ENCODE data around the gene FKBP2. TPM values are rescaled to one million over a fixed set of nuclear protein-coding genes. Genes with fewer than 3 reads are reported as not detected.

The FKBP2 gene
- total RNA-seq, 1 donor from 2014 or later: 48.2 TPM

DNA sequence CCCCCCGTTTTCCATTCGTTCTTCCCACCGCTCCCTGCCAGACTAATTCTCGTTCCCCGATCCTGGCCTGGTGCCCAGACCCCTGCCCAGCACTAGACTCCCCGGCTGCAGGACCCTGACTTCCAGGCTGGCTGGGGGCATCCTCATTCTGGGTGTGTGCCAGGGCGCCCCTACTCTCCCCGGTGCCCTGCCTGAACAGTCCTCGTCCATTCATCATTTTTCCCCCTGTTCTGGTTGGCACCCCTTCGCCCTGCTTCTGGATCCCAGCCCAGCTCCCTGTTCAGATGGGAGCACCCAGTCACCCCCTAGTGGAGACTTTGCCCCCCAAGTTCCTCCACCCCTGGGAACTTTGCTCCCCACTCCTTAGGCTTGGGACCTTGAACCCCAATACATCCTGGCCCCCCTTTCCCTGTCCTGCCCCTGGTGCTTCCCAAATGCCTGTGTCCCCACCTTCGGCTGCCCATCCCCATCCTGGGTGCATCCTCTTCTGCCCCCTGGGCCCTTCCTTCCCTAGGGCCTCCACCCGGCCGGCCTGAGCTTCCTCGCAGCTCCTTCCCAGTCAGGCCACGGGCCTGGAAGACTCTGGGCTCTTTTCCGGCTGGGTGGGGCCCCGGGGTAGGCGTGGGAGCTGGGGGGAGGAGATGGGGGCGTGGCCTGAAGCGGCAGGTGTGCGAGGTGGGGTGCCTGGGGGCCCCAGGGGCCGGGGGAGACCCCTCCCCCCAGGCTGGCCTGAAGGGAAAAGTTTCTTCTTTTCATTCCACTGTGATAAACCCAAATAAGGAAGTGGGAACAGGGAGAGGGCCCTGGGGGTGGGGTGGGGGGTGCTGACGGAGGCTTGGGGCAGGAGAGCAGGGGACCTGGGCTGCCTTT lies 11.3 kb downstream of the FKBP2 start:
- no peaks in the 10 kb centered on the region for H3K27me3 ChIP-seq (ENCODE audit: low read depth)
- peaks cover 31% of the 10 kb centered on the region for H3K36me3 ChIP-seq
- H3K9me3 ChIP-seq: no peaks in the 10 kb centered on the region
- TF ChIP-seq, protein P1, sequence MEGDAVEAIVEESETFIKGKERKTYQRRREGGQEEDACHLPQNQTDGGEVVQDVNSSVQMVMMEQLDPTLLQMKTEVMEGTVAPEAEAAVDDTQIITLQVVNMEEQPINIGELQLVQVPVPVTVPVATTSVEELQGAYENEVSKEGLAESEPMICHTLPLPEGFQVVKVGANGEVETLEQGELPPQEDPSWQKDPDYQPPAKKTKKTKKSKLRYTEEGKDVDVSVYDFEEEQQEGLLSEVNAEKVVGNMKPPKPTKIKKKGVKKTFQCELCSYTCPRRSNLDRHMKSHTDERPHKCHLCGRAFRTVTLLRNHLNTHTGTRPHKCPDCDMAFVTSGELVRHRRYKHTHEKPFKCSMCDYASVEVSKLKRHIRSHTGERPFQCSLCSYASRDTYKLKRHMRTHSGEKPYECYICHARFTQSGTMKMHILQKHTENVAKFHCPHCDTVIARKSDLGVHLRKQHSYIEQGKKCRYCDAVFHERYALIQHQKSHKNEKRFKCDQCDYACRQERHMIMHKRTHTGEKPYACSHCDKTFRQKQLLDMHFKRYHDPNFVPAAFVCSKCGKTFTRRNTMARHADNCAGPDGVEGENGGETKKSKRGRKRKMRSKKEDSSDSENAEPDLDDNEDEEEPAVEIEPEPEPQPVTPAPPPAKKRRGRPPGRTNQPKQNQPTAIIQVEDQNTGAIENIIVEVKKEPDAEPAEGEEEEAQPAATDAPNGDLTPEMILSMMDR (IDR thresholded peaks at IDR 0.05): no peak
- peak; percentile 76 for DNase-seq
- ATAC-seq: peak; percentile 29 to 69
- H3K27ac ChIP-seq: peak overlapping the region; percentile 77
- H3K4me3 ChIP-seq: peak overlapping the region; percentile 91
- intact Hi-C loops (cut with DNase I): no loop called here
- peaks cover 33% of the 10 kb centered on the region for H3K4me1 ChIP-seq

DNA sequence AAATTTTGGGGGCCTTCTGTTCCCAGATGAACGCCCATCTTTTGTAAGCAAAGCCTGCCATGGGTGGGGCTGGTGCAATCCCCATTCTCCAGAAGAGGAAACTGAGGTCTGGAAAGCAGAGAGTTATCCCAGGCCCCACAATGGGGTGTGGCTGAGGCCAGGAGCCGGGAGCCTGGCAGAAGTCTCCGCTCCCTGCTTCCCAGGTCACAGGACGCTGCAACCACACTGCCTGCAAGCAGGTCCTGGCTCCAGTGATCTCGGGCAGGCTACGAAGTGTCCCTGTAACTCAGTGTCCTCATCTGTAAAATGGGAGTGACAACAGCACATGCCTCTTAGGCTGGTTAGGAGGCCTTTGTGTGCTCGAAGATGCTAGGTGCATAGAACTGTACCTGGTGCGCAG lies 12.1 kb downstream of the FKBP2 start:
- Histone ChIP-seq H3K4me1 (peaks cover 26% of the 10 kb centered on the region), H3K27me3 (ENCODE audit: low read depth) (no peaks in the 10 kb centered on the region), H3K4me3 (peak overlapping the region; percentile 91), H3K9me3 (no peaks in the 10 kb centered on the region), H3K27ac (peak overlapping the region; percentile 77), H3K36me3 (peaks cover 39% of the 10 kb centered on the region)
- intact Hi-C loops (cut with DNase I): no loop called here
- TF ChIP-seq, protein P1 (IDR thresholded peaks at IDR 0.05): no peak
- ATAC-seq (no peak), DNase-seq (no peak)

DNA sequence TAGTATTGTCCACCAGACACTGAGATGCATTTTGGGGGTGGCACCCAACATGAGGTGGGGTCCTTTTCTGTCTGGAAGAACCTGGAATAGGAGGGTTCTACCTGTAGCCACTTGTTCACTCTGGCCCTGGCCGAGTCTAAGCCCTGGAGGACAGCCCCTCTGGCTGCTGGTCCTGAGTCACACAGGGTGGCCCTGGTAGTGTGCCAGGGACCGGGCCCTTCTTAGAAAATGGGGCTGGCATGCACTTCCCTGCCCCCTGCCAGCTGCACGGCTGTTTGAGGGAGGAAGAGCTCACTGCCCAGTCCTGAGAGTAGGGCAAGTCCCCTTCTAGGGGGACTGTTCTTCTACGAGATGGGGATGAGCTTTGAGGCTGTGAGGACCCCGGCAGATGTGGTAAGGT lies 12.6 kb downstream of the FKBP2 start:
- DNase-seq: no peak
- intact Hi-C loops (cut with DNase I): no loop called here
- H3K36me3 ChIP-seq: peaks cover 43% of the 10 kb centered on the region
- ATAC-seq: no peak
- H3K27ac ChIP-seq: no peak overlapping the region
- H3K4me3 ChIP-seq: no peak overlapping the region
- no peaks in the 10 kb centered on the region for H3K27me3 ChIP-seq (ENCODE audit: low read depth)
- H3K4me1 ChIP-seq: peaks cover 26% of the 10 kb centered on the region
- H3K9me3 ChIP-seq: no peaks in the 10 kb centered on the region
- TF ChIP-seq, protein P1 (IDR thresholded peaks at IDR 0.05): no peak

DNA sequence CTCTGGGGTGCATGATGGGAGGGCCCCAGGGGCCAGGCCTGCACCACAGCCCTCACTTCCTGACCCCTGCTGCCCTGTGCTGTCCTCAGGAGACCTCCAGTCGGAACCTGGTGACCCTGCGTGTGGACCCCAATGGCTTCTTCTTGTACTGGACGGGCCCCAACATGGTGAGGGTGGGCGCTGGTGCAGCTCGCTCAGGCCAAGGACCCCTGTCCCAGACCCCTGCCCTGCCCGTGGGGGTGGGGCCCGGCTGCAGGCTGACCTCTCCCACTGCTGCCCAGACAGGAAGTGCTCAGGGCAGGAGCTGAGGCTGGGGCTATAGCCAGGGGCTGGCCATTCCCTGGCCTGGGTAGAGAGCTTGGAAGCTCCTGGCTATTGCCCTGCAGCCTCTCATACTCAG lies 13.4 kb downstream of the FKBP2 start:
- Histone ChIP-seq H3K36me3 (peaks cover 51% of the 10 kb centered on the region), H3K27ac (no peak overlapping the region), H3K9me3 (no peaks in the 10 kb centered on the region), H3K4me1 (peaks cover 26% of the 10 kb centered on the region), H3K4me3 (no peak overlapping the region), H3K27me3 (ENCODE audit: low read depth) (no peaks in the 10 kb centered on the region)
- TF ChIP-seq, protein P1 (IDR thresholded peaks at IDR 0.05): no peak
- intact Hi-C loops (cut with DNase I): no loop called here
- ATAC-seq (no peak), DNase-seq (no peak)

DNA sequence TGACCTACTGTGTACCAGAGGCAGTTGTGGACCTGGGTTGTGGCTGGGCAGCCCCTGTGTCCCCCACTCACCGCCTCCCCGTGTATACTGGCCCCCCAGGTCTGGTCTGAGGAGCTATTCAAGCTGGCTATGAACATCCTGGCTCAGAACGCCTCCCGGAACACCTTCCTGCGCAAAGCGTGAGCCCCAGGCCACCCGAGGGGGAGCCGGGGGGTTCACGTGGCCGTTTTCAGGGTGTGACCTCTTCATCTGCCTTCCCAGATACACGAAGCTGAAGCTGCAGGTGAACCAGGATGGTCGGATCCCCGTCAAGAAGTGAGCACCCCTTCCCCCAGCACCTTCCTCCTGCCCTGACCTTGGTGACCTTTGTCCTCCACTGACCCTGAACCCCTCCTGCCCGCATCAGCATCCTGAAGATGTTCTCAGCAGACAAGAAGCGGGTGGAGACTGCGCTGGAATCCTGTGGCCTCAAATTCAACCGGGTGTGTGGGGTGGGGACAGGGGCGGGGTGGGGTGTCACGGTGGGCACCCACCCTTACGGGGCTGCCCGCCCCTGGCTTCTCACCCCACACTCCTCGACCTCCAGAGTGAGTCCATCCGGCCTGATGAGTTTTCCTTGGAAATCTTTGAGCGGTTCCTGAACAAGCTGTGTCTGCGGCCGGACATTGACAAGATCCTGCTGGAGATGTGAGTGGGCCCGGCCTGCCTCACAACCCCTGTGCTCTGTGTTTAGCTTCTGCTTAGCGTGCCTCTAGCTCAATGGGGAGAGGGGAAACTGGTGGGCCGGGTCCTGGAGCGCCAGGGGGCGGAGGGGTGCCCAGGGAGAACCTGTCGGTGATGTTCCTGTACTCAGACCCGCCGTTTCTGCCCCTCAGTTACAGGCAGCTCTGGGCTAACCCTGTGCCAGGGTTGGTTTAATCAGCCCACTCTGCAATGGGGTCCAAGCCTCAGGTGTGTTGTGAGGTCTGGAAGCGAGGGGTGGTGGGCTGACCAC lies 14.5 kb downstream of the FKBP2 start:
- H3K27me3 ChIP-seq (ENCODE audit: low read depth): no peaks in the 10 kb centered on the region
- no peak overlapping the region for H3K27ac ChIP-seq
- DNase-seq: no peak
- peaks cover 26% of the 10 kb centered on the region for H3K4me1 ChIP-seq
- intact Hi-C loops (cut with DNase I): no loop called here
- TF ChIP-seq, protein P1 (IDR thresholded peaks at IDR 0.05): no peak
- no peak for ATAC-seq
- H3K4me3 ChIP-seq: no peak overlapping the region
- H3K9me3 ChIP-seq: no peaks in the 10 kb centered on the region
- H3K36me3 ChIP-seq: peaks cover 61% of the 10 kb centered on the region

Data from lower lobe of right lung (tissue), 2 donors.